ENCODE results near the gene DDX46.
"Not testable (repeated sequence)": the region's sequence is repeated elsewhere in the genome, so short reads cannot be mapped to it uniquely, and the experiment has no call there.

The DDX46 gene

DNA sequence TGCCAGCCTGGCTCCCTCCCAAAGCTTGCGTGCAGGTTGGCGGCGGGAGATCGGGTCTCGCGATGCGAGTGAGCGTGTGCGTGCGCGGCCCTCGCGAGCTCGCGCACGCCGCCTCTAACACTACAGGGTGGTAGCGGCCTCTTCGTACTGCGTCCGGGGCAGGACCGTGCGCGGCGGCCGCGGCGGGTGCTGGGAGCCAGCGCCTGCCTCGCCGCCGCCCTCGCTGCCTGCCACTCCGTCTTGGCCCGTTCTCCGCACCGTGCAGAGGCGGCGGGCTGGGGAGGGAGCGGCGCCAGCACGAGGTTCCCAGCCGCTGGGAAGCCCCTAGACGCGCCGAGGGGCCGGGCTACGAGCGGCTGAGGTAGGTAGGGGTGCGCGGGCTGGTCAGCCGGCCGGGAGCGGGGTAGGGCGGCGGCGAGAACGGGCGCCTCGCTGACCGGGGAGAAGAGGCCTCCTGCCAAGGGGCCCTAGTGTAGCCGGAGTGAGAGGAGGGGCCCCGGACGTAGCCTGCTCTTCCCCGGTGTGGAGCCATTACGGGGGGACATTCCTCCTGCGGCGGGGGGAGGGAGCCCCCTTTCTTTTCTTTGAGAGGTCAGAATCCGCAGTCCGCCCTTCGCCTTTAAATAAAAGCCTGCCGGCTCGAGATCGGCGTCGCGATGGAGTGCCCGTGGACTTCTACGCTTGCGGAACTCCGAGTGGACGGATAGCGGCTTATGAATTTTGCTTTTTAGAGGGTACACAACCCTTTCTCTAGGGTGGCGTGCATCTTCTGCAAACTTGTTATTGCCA is 87.5 kb downstream of the DDX46 start, which contains the start of gene C5orf24:
Gene C5orf24 (plus strand): TSS at position 117 of the 789 bp plus-strand sequence. CDS start 8,933 bp downstream, outside the sequence.
- DNase-seq, result peak; percentile 90

DNA sequence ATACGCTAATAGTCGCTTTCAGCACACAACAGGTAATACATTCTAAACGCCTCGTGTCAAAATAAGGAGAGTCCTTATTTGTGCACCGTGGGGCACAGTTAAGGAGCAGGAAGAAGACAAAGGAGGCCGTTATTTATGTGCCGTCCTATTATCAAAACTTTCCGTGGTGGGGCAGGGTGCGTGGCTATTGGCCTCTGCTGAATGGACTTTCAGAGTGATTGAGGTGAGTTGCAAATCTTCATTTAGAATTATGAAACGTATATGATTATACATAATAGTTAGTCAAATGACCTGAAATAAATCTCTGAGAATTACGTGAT is 88.0 kb downstream of the DDX46 start:
- DNase-seq, result no peak

DNA sequence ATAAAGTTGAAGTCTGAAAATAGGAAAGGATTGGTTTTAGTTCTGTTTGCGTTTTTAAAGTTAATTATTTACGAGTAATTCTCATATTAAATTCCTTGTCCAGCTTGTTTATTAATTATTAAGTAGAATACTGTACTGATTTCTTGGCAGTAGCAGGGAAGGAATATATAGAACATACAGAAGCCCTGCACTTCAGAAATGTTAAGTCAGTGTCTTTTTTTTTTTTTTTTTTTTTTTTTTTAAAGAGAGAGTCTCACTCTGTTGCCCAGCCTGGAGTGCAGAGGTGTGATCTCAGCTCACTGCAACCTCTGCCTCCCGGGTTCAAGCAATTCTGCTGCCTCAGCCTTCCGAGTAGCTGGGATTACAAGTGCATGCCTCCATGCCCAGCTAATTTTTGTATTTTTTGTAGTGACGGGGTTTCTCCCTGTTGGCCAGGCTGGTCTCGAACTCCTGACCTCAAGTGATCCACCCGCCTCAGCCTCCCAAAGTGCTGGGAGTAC is 90.9 kb downstream of the DDX46 start:
- DNase-seq, result not testable (repeated sequence)

- DNase-seq, result no peak
Measured at GRCh38 chr5:134851307-134851923, 92.8 kb downstream of the DDX46 start.

DNA sequence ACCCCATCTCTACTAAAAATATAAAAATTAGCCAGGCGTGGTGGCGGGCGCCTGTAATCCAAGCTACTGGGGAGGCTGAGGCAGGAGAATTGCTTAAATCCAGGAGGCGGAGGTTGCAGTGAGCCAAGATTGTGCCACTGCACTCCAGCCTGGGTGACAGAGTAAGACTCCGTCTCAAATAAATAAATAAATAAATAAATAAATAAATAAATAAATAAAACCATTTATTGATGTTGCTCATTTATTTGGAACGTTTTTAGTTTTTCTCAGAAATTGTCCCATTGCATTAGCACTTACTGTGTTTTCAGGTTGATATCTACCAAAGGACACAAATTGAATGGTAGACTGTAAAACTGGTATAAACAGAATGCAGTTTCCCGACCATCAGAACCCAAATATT is 97.9 kb downstream of the DDX46 start:
- DNase-seq, result not testable (repeated sequence)

DNA sequence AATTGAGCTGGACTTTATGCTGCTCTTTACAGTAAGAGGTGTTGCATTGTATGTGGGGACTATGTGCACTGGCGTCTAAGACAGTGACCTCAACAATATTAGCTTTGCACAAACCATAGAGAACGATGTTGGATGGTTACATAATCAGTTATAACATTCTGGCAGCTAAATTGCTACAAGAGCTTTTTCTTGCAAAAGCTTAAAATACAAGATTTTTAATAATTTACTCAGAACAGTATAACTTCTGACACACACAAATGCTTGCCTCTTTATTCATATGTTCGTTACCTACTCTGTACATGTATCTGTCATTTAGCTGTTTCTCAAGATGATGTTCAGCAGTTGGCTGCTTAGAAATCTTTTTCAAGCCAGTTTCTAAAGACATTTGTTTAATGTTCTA is 98.8 kb downstream of the DDX46 start:
- no peak for DNase-seq

GRCh38 chr5:134864707-134865106 is 106.1 kb downstream of the DDX46 start:
- no peak for DNase-seq

DNA sequence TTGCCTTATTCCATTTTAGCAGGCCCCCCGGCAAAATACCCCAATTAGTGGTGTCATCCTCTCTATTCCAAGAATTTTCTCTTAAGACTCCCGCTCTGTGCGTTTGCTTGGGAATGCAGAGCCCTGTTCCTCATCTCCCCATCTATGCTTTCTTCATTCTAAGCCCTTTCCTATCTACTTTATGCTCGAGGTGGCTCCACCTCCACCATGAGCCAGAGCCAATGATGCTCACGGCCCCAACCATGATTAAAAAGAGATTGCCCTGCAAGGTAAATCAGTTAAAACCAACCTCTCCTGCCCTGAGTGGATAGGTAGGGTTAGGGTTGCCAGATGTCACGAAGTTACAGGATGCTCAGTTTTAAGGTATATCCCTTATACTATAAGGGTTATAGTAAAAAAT is 114.9 kb downstream of the DDX46 start:
- no peak for DNase-seq

DNA sequence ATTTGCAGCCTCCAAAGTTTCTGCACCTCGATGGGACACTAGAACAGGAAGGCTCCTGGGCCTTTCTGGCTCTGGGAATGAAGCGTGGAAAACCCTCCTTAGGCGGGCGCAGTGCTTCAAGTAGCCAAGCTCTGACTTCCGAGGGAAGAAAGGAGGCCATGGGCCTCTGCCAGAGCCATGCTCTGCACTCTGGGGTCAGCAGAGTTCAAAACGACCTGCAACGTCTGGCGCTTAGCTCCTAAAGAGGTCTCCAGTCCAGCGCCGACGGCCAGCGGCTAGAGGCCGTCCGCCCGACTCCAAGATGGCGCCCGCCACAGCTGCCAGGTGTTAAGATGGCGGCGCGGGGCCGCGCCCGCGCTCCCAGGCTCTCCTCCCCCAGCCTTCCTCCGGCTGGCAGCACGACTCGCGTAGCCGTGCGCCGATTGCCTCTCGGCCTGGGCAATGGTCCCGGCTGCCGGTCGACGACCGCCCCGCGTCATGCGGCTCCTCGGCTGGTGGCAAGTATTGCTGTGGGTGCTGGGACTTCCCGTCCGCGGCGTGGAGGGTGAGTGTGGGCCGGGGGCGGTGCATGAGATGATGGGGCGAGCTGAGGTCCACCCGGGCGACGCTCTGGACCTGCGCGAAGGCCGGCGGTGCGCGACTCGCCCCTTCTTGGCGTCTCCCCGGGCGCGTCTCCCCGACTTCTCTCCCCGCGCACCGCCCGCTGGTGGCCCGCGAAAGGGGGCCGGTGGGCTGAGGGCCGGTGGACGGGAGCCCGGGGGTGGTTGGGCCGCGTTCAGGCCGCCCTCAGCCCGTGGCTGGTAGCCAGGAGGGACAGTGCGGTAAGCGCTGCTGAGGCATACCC is 115.6 kb downstream of the DDX46 start, which contains the start of gene TXNDC15:
Gene TXNDC15 (plus strand): TSS at position 385 of the 844 bp plus-strand sequence. CDS start 57 bp downstream, at position 442.
- DNase-seq, result peak; percentile 75

GRCh38 chr5:134874831-134875655 is 116.5 kb downstream of the DDX46 start:
- DNase-seq, result peak; percentile 36

DNA sequence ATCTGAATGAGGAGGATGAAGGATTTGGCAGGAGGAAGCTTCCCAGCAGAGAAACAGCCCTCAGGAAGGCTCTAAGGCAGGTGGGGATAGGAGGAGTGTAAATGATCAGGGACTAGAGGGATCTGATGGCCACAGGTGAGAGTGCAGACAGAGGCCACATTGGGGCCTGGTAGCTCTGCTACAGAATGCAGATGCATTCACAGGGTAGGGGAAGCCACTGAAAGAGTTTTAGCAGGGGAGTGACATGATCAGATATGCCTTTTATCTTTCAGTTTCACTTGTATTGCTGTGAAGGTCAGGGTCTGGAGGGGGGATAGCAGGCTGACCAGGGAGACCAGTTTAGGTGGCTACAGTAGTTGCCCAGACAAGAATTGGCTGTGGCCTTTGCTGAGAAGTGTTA is 118.6 kb downstream of the DDX46 start:
- DNase-seq, result no peak

DNA sequence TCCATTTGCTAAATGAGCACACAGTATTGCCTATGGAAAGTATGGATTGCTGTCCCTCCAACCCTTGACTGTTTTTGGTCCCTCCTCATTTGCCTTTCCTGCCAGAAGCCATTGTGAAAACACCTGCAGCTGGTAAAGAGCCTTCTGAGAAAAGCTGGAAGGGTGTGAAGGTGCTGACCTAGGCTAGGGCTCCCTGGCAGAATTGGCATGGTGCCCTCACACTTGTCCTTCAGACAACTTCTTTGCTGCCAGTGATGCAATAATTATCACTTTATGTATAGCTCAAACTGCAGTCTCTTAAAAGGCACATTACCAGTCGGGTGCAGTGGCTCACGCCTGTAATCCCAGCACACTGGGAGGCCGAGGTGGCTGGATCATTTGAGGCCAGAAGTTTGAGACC is 119.8 kb downstream of the DDX46 start:
- no peak for DNase-seq

GRCh38 chr5:134879456-134879855 is 120.9 kb downstream of the DDX46 start:
- no peak for DNase-seq
